ENCODE results near the gene USH2A. TPM values are rescaled to one million over a fixed set of nuclear protein-coding genes. Genes with fewer than 3 reads are reported as not detected.

Gene USH2A
- total RNA-seq, 4 donors from 2014 or later: 0.08 to 0.18 TPM; not detected in 2

DNA sequence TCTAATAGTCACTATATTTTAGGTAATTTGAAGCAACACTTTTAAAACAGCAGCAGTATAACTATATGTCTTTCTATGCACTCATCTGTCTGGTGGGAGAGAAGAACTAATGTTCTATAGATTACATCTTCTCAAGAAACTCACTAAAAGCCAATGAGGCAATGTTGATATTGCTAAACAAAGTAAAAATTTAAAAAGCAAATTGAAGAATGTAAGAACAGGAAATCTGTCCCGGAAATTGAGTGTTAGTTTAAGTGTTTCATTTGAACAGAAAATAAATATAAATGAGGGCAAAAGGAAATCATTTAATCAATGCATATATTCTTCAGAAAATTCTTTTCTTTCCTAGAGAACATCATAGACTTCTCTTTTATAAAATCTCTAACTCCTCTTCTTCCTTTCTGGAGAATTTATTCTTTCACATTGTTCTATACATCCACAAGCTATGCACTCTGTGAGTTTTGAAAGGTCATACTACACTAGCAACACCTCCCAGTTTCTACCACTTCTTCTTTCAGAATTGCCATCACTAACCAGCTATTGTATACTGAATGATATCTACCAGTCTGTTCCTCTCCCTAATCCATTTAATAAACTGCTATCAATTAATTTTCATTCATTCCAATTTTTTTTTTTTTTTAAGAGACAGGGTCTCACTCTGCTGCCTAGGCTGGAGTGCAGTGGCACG, 153.0 kb downstream of the USH2A start:
- 91% methylated on average over 2 of the region's 2 CpGs for WGBS
- Histone ChIP-seq H3K27ac (no peak overlapping the region), H3K27me3 (no peaks in the 10 kb centered on the region), H3K9me3 (no peaks in the 10 kb centered on the region), H3K36me3 (no peaks in the 10 kb centered on the region), H3K4me3 (no peak overlapping the region), H3K4me1 (no peaks in the 10 kb centered on the region)
- TF ChIP-seq EP300 (IDR thresholded peaks at IDR 0.05) (no peak), POLR2A (IDR thresholded peaks at IDR 0.05) (no peak), CTCF (IDR thresholded peaks at IDR 0.05) (no peak), POLR2AphosphoS5 (IDR thresholded peaks at IDR 0.05) (no peak)
- DNase-seq (ENCODE audit: low spot score in 2 of 2): no peak

- Histone ChIP-seq H3K27me3 (no peaks in the 10 kb centered on the region), H3K4me3 (no peak overlapping the region), H3K9me3 (no peaks in the 10 kb centered on the region), H3K36me3 (no peaks in the 10 kb centered on the region), H3K27ac (no peak overlapping the region), H3K4me1 (no peaks in the 10 kb centered on the region)
- 80% methylated on average over 3 of the region's 3 CpGs for WGBS
- DNase-seq (ENCODE audit: low spot score in 2 of 2): no peak
- TF ChIP-seq EP300 (IDR thresholded peaks at IDR 0.05) (no peak), POLR2AphosphoS5 (IDR thresholded peaks at IDR 0.05) (no peak), CTCF (IDR thresholded peaks at IDR 0.05) (no peak), POLR2A (IDR thresholded peaks at IDR 0.05) (no peak)
These were observed 161.6 kb downstream of the USH2A start for GRCh38 chr1:216261631-216262030.

GRCh38 chr1:216258856-216259255, 164.4 kb downstream of the USH2A start:
- no peak overlapping the region for H3K27ac ChIP-seq
- H3K27me3 ChIP-seq: no peaks in the 10 kb centered on the region
- no peak overlapping the region for H3K4me3 ChIP-seq
- H3K9me3 ChIP-seq: no peaks in the 10 kb centered on the region
- H3K4me1 ChIP-seq: no peaks in the 10 kb centered on the region
- H3K36me3 ChIP-seq: no peaks in the 10 kb centered on the region
- TF ChIP-seq POLR2AphosphoS5 (IDR thresholded peaks at IDR 0.05): no peak
- no peak for TF ChIP-seq CTCF (IDR thresholded peaks at IDR 0.05)
- TF ChIP-seq POLR2A (IDR thresholded peaks at IDR 0.05): no peak
- TF ChIP-seq EP300 (IDR thresholded peaks at IDR 0.05): no peak
- no peak for DNase-seq (ENCODE audit: low spot score in 2 of 2)
- 88% methylated on average over 1 of the region's 1 CpG for WGBS

GRCh38 chr1:216258386-216258785, 164.9 kb downstream of the USH2A start:
- Histone ChIP-seq H3K36me3 (no peaks in the 10 kb centered on the region), H3K27ac (no peak overlapping the region), H3K4me1 (no peaks in the 10 kb centered on the region), H3K27me3 (no peaks in the 10 kb centered on the region), H3K9me3 (no peaks in the 10 kb centered on the region), H3K4me3 (no peak overlapping the region)
- whole genome bisulfite sequencing: 67% methylated on average over 3 of the region's 3 CpGs
- no peak for DNase-seq (ENCODE audit: low spot score in 2 of 2)
- TF ChIP-seq CTCF (IDR thresholded peaks at IDR 0.05) (no peak), POLR2A (IDR thresholded peaks at IDR 0.05) (no peak), EP300 (IDR thresholded peaks at IDR 0.05) (no peak), POLR2AphosphoS5 (IDR thresholded peaks at IDR 0.05) (no peak)

- no peaks in the 10 kb centered on the region for H3K27me3 ChIP-seq
- TF ChIP-seq POLR2A (IDR thresholded peaks at IDR 0.05) (no peak), CTCF (IDR thresholded peaks at IDR 0.05) (no peak), POLR2AphosphoS5 (IDR thresholded peaks at IDR 0.05) (no peak), EP300 (IDR thresholded peaks at IDR 0.05) (no peak)
- H3K4me1 ChIP-seq: no peaks in the 10 kb centered on the region
- WGBS: 68% methylated on average over 5 of the region's 5 CpGs
- DNase-seq (ENCODE audit: low spot score in 2 of 2): no peak
- no peaks in the 10 kb centered on the region for H3K9me3 ChIP-seq
- H3K36me3 ChIP-seq: no peaks in the 10 kb centered on the region
- no peak overlapping the region for H3K4me3 ChIP-seq
- no peak overlapping the region for H3K27ac ChIP-seq
These were observed 172.4 kb downstream of the USH2A start for GRCh38 chr1:216250861-216251260.
